Activated T-cell treated with anti-CD3 and anti-CD28 coated beads, Interleukin-2, amount 50 U/mL, for 4 hours (primary cell): ENCODE measurements around the gene KRT2. TPM values are rescaled to one million over a fixed set of nuclear protein-coding genes. Genes with fewer than 3 reads are reported as not detected.

Source experiments
- ATAC-seq, 2 donors: fragments of 200-7000 bp; cut with Tn5 transposase; one replicate each; pipeline ENCODE4 v1.10.0; 2021
- DNase-seq: peaks from one replicate; pipeline ENCODE4 v3.0.0-alpha.2; 2020
- H3K27me3 Mint-ChIP-seq: one replicate; pipeline ENCODE4 v1.8.0; 2021; ENCODE audit warnings: low read depth, mixed read lengths
- H3K36me3 Mint-ChIP-seq: one replicate; pipeline ENCODE4 v1.8.0; 2022; ENCODE audit warnings: mixed read lengths; ENCODE audit not compliant: insufficient read depth
- H3K4me1 Mint-ChIP-seq: one replicate; pipeline ENCODE4 v1.8.0; 2021; ENCODE audit warnings: low read depth, mixed read lengths
- H3K4me3 Mint-ChIP-seq: one replicate; pipeline ENCODE4 v1.8.0; 2021; ENCODE audit warnings: mild to moderate bottlenecking, moderate library complexity, mixed read lengths
- H3K9me3 Mint-ChIP-seq: one replicate; pipeline ENCODE4 v1.8.0; 2021; ENCODE audit warnings: mixed read lengths
- total RNA-seq, 3 donors: library from RNA; stranded (reverse); gene quantifications; one replicate each; pipeline ENCODE4 v1.2.1, GENCODE V29; 2021

The KRT2 gene
- total RNA-seq, 3 donors from 2014 or later = not detected

DNA sequence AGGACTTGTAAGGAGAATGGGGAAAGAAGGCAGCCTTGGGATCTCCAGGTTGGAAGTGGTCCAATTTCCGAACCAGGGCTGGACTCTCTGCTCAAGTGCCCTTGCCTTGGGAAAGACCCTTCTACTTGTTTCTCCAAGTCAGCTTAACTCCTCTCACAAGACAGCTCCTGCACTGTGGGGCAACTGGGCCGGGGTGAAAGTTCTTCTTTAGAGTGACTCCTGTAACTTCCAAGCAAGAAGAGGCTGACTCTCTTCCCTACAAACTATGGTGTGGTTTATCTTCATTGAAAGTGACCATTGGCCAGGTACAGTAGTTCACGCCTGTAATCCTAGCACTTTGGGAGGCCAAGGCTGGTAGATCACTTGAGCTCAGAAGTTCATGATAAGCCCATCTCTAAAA is 14.5 kb upstream of the KRT2 start:
- peaks cover 10% of the 10 kb centered on the region for H3K4me1 Mint-ChIP-seq
- H3K9me3 Mint-ChIP-seq = no peaks in the 10 kb centered on the region
- no peaks in the 10 kb centered on the region for H3K27me3 Mint-ChIP-seq
- no peaks in the 10 kb centered on the region for H3K36me3 Mint-ChIP-seq
- DNase-seq (no peak), ATAC-seq (no peak)
- H3K4me3 Mint-ChIP-seq = no peak overlapping the region

DNA sequence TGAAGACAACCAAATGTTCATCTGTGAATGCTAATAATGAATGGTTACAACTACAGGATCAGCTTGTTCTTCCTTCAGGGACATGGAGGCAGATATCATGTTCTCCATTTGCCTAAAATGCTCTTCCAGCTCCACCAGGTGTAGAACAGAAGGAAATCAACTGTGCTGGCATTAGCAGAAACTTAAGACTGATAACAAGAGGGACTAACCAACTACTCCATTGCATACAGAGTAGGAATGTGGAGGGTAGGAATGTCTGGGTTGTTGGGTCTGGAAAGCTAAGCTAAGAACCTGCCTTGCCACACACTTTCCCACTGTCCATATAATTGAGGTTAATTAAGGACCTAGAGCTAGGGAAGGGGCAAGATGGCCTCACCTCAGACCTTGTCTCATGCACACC is 11.4 kb upstream of the KRT2 start:
- Mint-ChIP-seq H3K9me3 (no peaks in the 10 kb centered on the region), H3K4me3 (no peak overlapping the region), H3K4me1 (peaks cover 10% of the 10 kb centered on the region), H3K27me3 (no peaks in the 10 kb centered on the region), H3K36me3 (no peaks in the 10 kb centered on the region)
- DNase-seq = no peak
- ATAC-seq = no peak

DNA sequence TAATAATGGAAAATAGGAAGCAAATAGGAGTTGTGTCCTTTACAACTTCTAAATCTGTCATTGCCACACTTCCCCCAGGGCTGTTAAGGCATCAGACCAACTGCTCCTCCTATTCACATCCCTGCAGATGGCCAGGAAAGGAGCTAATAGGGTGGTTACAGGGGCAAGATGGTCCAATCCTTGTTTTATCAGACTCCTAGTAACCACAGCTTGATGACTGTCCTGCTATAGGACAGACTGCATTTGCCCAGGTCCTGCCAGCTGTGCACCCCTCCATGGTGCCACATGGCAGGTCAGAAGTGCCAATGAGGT is 10.9 kb upstream of the KRT2 start:
- H3K27me3 Mint-ChIP-seq = no peaks in the 10 kb centered on the region
- no peaks in the 10 kb centered on the region for H3K36me3 Mint-ChIP-seq
- H3K9me3 Mint-ChIP-seq = no peaks in the 10 kb centered on the region
- H3K4me1 Mint-ChIP-seq = peaks cover 10% of the 10 kb centered on the region
- ATAC-seq (no peak), DNase-seq (no peak)
- no peak overlapping the region for H3K4me3 Mint-ChIP-seq

- Mint-ChIP-seq H3K9me3 (no peaks in the 10 kb centered on the region), H3K4me1 (peaks cover 10% of the 10 kb centered on the region), H3K27me3 (no peaks in the 10 kb centered on the region), H3K4me3 (no peak overlapping the region), H3K36me3 (no peaks in the 10 kb centered on the region)
- DNase-seq = no peak
- ATAC-seq = no peak
Observed at GRCh38 chr12:52662093-52662917, 10.3 kb upstream of the KRT2 start.

GRCh38 chr12:52661668-52662067 is 9.7 kb upstream of the KRT2 start:
- Mint-ChIP-seq H3K27me3 (no peaks in the 10 kb centered on the region), H3K4me1 (peaks cover 10% of the 10 kb centered on the region), H3K36me3 (no peaks in the 10 kb centered on the region), H3K9me3 (no peaks in the 10 kb centered on the region), H3K4me3 (no peak overlapping the region)
- ATAC-seq (no peak), DNase-seq (no peak)

DNA sequence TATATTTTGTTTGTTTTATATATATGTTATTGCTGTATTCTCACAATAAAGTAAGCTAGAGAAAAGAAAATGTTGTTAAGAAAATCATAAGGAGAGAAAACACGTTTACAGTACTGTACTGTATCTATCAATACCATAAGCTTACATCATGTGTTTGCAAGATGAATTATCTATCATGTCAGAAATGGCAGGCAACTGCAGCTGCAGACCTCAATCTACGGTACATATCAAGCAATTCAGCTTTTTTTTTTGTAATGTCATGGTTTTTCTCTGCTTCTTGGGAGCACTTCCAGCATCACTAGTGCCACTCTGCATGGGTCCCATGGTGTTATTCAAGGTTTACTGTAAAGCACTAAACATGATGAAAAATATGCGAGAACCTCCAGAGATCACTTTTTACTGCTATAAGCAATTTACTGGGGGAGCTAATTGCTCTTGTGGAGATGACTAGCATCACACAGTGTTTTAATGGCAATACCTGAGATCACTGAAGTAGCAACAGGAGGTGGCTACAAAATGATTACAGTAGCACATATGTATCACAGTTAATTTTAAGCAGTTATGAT is 9.0 kb upstream of the KRT2 start:
- Mint-ChIP-seq H3K27me3 (no peaks in the 10 kb centered on the region), H3K4me3 (no peak overlapping the region), H3K4me1 (peaks cover 10% of the 10 kb centered on the region), H3K36me3 (no peaks in the 10 kb centered on the region), H3K9me3 (no peaks in the 10 kb centered on the region)
- DNase-seq (no peak), ATAC-seq (no peak)

GRCh38 chr12:52659951-52660350 is 7.9 kb upstream of the KRT2 start:
- ATAC-seq = no peak
- no peaks in the 10 kb centered on the region for H3K9me3 Mint-ChIP-seq
- H3K36me3 Mint-ChIP-seq = no peaks in the 10 kb centered on the region
- H3K4me3 Mint-ChIP-seq = no peak overlapping the region
- DNase-seq = no peak
- peaks cover 10% of the 10 kb centered on the region for H3K4me1 Mint-ChIP-seq
- no peaks in the 10 kb centered on the region for H3K27me3 Mint-ChIP-seq

DNA sequence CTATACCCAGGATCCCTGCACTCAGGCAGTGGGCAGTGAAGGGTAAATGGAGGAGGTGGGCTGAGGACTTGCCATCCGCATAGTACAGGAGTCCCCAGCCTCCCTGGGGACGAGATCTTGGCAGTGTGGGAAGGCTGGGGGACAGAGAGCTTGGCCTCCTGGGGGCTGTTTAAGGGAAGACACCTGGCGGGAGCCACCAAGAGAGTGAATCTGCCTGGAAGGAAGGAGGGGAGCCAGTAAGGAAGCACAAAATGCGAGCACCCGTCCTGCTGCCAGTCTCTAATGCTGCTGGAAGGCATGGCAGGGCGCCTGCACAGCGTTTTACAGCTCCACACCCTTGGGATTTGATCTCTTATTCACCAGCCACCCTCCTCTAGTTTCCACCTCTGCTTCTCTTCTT is 7.4 kb upstream of the KRT2 start:
- no peak for ATAC-seq
- peaks cover 10% of the 10 kb centered on the region for H3K4me1 Mint-ChIP-seq
- H3K36me3 Mint-ChIP-seq = no peaks in the 10 kb centered on the region
- H3K9me3 Mint-ChIP-seq = no peaks in the 10 kb centered on the region
- no peaks in the 10 kb centered on the region for H3K27me3 Mint-ChIP-seq
- DNase-seq = no peak
- H3K4me3 Mint-ChIP-seq = no peak overlapping the region

- no peaks in the 10 kb centered on the region for H3K36me3 Mint-ChIP-seq
- no peak for ATAC-seq
Observed at GRCh38 chr12:52658196-52658595, 6.2 kb upstream of the KRT2 start.

GRCh38 chr12:52657250-52657902 is 5.4 kb upstream of the KRT2 start:
- H3K36me3 Mint-ChIP-seq = no peaks in the 10 kb centered on the region
- H3K4me1 Mint-ChIP-seq = peaks cover 7% of the 10 kb centered on the region
- ATAC-seq = no peak
- no peak for DNase-seq
- H3K9me3 Mint-ChIP-seq = no peaks in the 10 kb centered on the region
- H3K27me3 Mint-ChIP-seq = no peaks in the 10 kb centered on the region
- H3K4me3 Mint-ChIP-seq = no peak overlapping the region

More at GRCh38 chr12:52658196-52658595, 6.2 kb upstream of the KRT2 start:
- H3K4me3 Mint-ChIP-seq = no peak overlapping the region
- no peaks in the 10 kb centered on the region for H3K9me3 Mint-ChIP-seq
- H3K4me1 Mint-ChIP-seq = peaks cover 10% of the 10 kb centered on the region
- H3K27me3 Mint-ChIP-seq = no peaks in the 10 kb centered on the region
- no peak for DNase-seq

DNA sequence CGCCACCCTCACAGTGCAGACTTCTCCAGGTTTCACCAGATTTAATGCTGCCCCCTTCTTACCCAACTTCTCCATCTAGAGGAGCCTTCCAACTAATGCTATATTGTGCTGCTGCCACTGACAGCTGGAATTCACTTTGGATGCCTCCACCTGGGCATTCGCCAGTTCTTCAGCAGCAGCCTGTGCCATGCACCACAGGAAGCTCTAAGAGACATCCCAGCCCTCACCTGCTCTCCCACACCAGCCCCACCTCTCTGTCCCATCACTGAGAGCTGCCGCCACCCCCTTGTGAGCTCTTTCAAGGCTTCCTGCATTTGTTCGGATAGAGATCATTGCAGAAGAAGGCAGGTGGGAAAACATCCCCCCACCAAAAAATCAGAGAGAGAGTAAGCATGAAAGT is 4.6 kb upstream of the KRT2 start:
- Mint-ChIP-seq H3K4me3 (no peak overlapping the region), H3K4me1 (no peaks in the 10 kb centered on the region), H3K9me3 (no peaks in the 10 kb centered on the region), H3K27me3 (no peaks in the 10 kb centered on the region), H3K36me3 (no peaks in the 10 kb centered on the region)
- DNase-seq (no peak), ATAC-seq (no peak)

DNA sequence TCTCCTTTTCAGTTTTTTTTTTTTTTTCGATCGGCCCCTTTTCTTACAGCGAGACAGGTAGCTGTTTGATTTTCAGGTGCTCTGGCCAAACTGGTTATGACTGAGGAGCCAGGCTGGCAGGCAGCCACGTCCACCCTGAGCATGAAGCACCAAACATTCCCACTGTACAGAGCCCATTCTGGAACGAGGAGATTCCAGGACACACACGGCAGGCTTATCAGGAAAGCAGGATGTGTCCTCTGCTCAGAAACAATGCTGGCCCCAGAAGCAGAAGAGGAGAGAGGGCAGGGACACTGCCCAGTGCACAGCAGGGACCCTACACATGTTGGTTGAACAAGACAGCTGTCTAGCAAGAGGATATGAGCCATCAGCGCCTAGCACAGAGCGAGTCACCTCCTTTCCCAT is 3.7 kb upstream of the KRT2 start:
- Mint-ChIP-seq H3K36me3 (no peaks in the 10 kb centered on the region), H3K4me3 (no peak overlapping the region), H3K27me3 (no peaks in the 10 kb centered on the region), H3K9me3 (no peaks in the 10 kb centered on the region), H3K4me1 (no peaks in the 10 kb centered on the region)
- DNase-seq = no peak
- ATAC-seq = no peak

GRCh38 chr12:52655251-52655650 is 3.2 kb upstream of the KRT2 start:
- Mint-ChIP-seq H3K27me3 (no peaks in the 10 kb centered on the region), H3K9me3 (no peaks in the 10 kb centered on the region), H3K36me3 (no peaks in the 10 kb centered on the region), H3K4me1 (no peaks in the 10 kb centered on the region), H3K4me3 (no peak overlapping the region)
- no peak for ATAC-seq
- DNase-seq = no peak

- DNase-seq (no peak), ATAC-seq (no peak)
- no peaks in the 10 kb centered on the region for H3K27me3 Mint-ChIP-seq
- H3K4me3 Mint-ChIP-seq = no peak overlapping the region
- no peaks in the 10 kb centered on the region for H3K36me3 Mint-ChIP-seq
- H3K9me3 Mint-ChIP-seq = no peaks in the 10 kb centered on the region
- peaks cover 39% of the 10 kb centered on the region for H3K4me1 Mint-ChIP-seq
Observed at GRCh38 chr12:52650520-52651081, 1.4 kb downstream of the KRT2 start.

GRCh38 chr12:52649066-52649465 is 2.9 kb downstream of the KRT2 start:
- H3K27me3 Mint-ChIP-seq = no peaks in the 10 kb centered on the region
- peaks cover 54% of the 10 kb centered on the region for H3K4me1 Mint-ChIP-seq
- ATAC-seq = no peak
- no peaks in the 10 kb centered on the region for H3K9me3 Mint-ChIP-seq
- DNase-seq = no peak
- no peaks in the 10 kb centered on the region for H3K36me3 Mint-ChIP-seq
- no peak overlapping the region for H3K4me3 Mint-ChIP-seq
